Stomach (tissue), 9 donors: ENCODE data around the gene SARDH. TPM values are rescaled to one million over a fixed set of nuclear protein-coding genes. Genes with fewer than 3 reads are reported as not detected.

Experiments used
- DNase-seq, 2 donors: peaks; one replicate each; pipeline versions ENCODE4 v3.0.0 to v3.0.0-alpha.2; 2013 to 2019
- H3K27ac ChIP-seq, 5 donors: fragments of 200-600 bp in 4 of 5; sonication (generic) in 4 of 5; one replicate each; pipeline ENCODE4 v1.5.1; 2013 to 2019; ENCODE audit warnings: mild to moderate bottlenecking in 1 of 5, moderate library complexity in 1 of 5
- H3K27me3 ChIP-seq, 3 donors: fragments of 200-600 bp; sonication (generic); one replicate each; pipeline ENCODE4 v1.5.1; 2017 to 2019; ENCODE audit warnings: mixed run types in 1 of 3
- H3K36me3 ChIP-seq, 4 donors: fragments of 200-600 bp; sonication (generic); 1 replicate in 3 of 4; 2 replicates in 1 of 4; pipeline ENCODE4 v1.5.1; 2016 to 2019
- H3K4me1 ChIP-seq, 4 donors: fragments of 200-600 bp; sonication (generic); one replicate each; pipeline ENCODE4 v1.5.1; 2016 to 2019
- H3K4me3 ChIP-seq, 4 donors: fragments of 200-600 bp; sonication (generic) in 3 of 4; one replicate each; pipeline ENCODE4 v1.5.1; 2016 to 2019; ENCODE audit warnings: mild to moderate bottlenecking in 1 of 4
- H3K9me3 ChIP-seq, 4 donors: fragments of 200-600 bp; sonication (generic); one replicate each; pipeline ENCODE4 v1.5.1; 2016 to 2019
- EP300 ChIP-seq: sonication (generic); formaldehyde crosslinking; IDR thresholded peaks from one replicate; pipeline ENCODE4 v1.6.1; 2017; ENCODE audit warnings: antibody characterized with exemption
- POLR2A ChIP-seq, 4 donors: fragments of 450-650 bp; IDR thresholded peaks; one replicate each; pipeline ENCODE4 v1.6.1; 2016; ENCODE audit warnings: antibody characterized with exemption in 4 of 4, control low read depth in 2 of 4, mild to moderate bottlenecking in 1 of 4, moderate library complexity in 1 of 4
- POLR2AphosphoS5 ChIP-seq, 3 donors: sonication (generic); formaldehyde crosslinking; IDR thresholded peaks; one replicate each; pipeline ENCODE4 v1.6.1; 2016; ENCODE audit warnings: antibody characterized with exemption in 3 of 3
- WGBS, 5 donors: extraction: QIAGEN DNeasy Blood & Tissue Kit in 3 of 5; methylation state at CpG; one replicate each; pipeline versions ENCODE4 v1.1.5 to v1.1.7; 2013 to 2018; 5-methylcytosine and 5-hydroxymethylcytosine counted together
- intact Hi-C: fragments of 100-400 bp; cut with DNase I; formaldehyde crosslinking; loops from one replicate; pipeline ENCODE4 v1.15.1; 2023; ENCODE audit warnings: low total_unique reads
- polyA plus RNA-seq, 3 donors: library from polyadenylated mRNA; stranded (reverse); fragments of 200-250 nt; gene quantifications; one replicate each; pipeline ENCODE4 v1.2.3, GENCODE V29; 2013
- total RNA-seq, 5 donors: library from RNA; depleted of rRNA; stranded (reverse); fragments of >200 nt; gene quantifications; one replicate each; pipeline versions ENCODE4 v1.1.0 to v1.2.3, GENCODE V29; 2014 to 2016
- TF ChIP-seq, protein P1 (sequence below), 7 experiments: fragments of 450-650 bp in 4 of 7; fragments of 200-600 bp in 3 of 7; sonication (generic) in 3 of 7; IDR thresholded peaks; one replicate each; pipeline ENCODE4 v1.5.1; 2016 to 2019; ENCODE audit warnings: antibody characterized with exemption in 7 of 7, control low read depth in 2 of 7, mild to moderate bottlenecking in 1 of 7
- donor health status: healthy with polysubstance abuse.
- donor health status: Bipolar disorder and iron deficiency.
- donor health status: healthy.

The SARDH gene
- total and polyA plus RNA-seq, 8 donors, result 0.76 to 15.2 (median 2.6) TPM; not detected in 1

- Histone ChIP-seq H3K9me3 (no peaks in the 10 kb centered on the region), H3K4me3 (no peak overlapping the region), H3K27me3 (peaks cover 0 to 63% (median 24%) of the 10 kb centered on the region in 3 donors), H3K4me1 (no peaks in the 10 kb centered on the region), H3K27ac (no peak overlapping the region), H3K36me3 (no peaks in the 10 kb centered on the region)
- TF ChIP-seq EP300, result no peak
- TF ChIP-seq POLR2A (IDR thresholded peaks at IDR 0.05), result no peak
- TF ChIP-seq, protein P1, sequence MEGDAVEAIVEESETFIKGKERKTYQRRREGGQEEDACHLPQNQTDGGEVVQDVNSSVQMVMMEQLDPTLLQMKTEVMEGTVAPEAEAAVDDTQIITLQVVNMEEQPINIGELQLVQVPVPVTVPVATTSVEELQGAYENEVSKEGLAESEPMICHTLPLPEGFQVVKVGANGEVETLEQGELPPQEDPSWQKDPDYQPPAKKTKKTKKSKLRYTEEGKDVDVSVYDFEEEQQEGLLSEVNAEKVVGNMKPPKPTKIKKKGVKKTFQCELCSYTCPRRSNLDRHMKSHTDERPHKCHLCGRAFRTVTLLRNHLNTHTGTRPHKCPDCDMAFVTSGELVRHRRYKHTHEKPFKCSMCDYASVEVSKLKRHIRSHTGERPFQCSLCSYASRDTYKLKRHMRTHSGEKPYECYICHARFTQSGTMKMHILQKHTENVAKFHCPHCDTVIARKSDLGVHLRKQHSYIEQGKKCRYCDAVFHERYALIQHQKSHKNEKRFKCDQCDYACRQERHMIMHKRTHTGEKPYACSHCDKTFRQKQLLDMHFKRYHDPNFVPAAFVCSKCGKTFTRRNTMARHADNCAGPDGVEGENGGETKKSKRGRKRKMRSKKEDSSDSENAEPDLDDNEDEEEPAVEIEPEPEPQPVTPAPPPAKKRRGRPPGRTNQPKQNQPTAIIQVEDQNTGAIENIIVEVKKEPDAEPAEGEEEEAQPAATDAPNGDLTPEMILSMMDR (IDR thresholded peaks at IDR 0.05), result no peak
- no peak for TF ChIP-seq POLR2AphosphoS5 (IDR thresholded peaks at IDR 0.05)
- intact Hi-C loops, result no loop called here
- no peak for DNase-seq
- WGBS, 5 donors, result 78 to 84% (median 82%) methylated on average over 20 to 25 of the region's 25 CpGs
Observed at GRCh38 chr9:133647765-133648469, 90.2 kb downstream of the SARDH start.

DNA sequence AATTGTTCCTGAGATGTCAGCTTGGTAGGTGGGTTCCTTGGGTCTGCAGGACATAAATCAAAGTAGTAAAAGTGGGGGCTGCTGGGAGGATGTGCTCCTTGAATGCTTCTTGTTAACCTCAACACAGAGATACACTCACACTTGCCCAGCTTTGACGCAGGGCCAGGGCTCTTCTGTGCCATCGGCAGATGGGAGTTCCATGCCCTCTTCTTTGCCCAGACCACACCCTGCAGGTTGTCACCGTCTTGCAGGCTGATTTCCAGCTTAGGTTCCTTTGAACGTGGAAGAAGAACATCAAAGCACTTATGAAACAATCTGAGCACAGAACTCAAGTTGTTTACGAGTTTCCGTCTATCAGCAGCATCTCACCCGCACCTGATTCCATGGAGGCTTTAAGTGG is 91.0 kb downstream of the SARDH start:
- no peak for DNase-seq
- H3K9me3 ChIP-seq, result no peaks in the 10 kb centered on the region
- no peaks in the 10 kb centered on the region for H3K36me3 ChIP-seq
- H3K4me1 ChIP-seq, result no peaks in the 10 kb centered on the region
- TF ChIP-seq, protein P1 (IDR thresholded peaks at IDR 0.05), result no peak
- TF ChIP-seq POLR2A (IDR thresholded peaks at IDR 0.05), result no peak
- TF ChIP-seq EP300, result no peak
- no peak for TF ChIP-seq POLR2AphosphoS5 (IDR thresholded peaks at IDR 0.05)
- no peak overlapping the region for H3K27ac ChIP-seq
- H3K4me3 ChIP-seq, result no peak overlapping the region
- H3K27me3 ChIP-seq, result peaks cover 0 to 60% (median 18%) of the 10 kb centered on the region in 3 donors
- 51 to 67% (median 57%) methylated on average over 7 of the region's 7 CpGs for WGBS, 5 donors
- intact Hi-C loops, result no loop called here

DNA sequence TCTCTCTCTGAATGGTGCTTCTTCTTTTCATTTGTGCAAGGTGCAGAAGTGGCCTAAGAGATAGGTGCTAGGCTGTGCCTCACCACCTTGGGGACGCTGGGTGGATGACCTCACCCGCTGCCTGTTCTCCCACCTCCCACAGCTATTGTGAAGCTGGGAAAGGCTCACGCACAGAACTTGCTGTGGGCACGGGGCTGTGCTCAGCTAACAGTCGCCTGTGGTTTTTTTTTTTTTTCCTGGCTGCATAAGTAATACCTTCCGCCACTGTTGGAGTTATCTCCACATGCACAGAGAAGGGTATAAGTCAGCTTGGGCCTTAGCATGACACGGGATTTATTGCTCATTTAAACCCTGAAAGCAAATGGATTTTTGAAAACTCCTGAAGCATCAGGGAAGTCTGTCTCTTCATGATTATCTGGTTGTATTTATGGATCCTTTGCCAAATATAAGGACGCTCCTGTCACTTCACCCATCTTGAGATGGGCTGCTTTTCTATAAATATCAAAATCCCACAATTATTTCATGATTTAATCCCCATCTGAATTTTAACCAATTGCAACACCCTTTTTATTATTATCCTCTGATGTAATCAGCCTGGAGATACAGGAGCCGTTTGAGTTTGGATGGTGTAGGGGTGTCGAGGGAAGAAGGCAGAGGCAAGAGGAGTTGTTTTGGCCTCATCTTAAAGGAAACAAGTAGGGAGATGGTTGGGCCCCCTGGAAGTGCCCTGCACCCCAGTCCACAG is 93.0 kb downstream of the SARDH start:
- TF ChIP-seq EP300 (no peak), POLR2A (IDR thresholded peaks at IDR 0.05) (no peak), POLR2AphosphoS5 (IDR thresholded peaks at IDR 0.05) (no peak)
- TF ChIP-seq, protein P1 (IDR thresholded peaks at IDR 0.05), result no peak
- H3K9me3 ChIP-seq, result no peaks in the 10 kb centered on the region
- intact Hi-C loops, result no loop called here
- H3K36me3 ChIP-seq, result no peaks in the 10 kb centered on the region
- H3K27me3 ChIP-seq, result peaks cover 0 to 57% (median 13%) of the 10 kb centered on the region in 3 donors
- no peak overlapping the region for H3K4me3 ChIP-seq
- 47 to 49% (median 48%) methylated on average over 10 of the region's 10 CpGs for WGBS, 5 donors
- no peak for DNase-seq
- H3K27ac ChIP-seq, result no peak overlapping the region
- no peaks in the 10 kb centered on the region for H3K4me1 ChIP-seq

DNA sequence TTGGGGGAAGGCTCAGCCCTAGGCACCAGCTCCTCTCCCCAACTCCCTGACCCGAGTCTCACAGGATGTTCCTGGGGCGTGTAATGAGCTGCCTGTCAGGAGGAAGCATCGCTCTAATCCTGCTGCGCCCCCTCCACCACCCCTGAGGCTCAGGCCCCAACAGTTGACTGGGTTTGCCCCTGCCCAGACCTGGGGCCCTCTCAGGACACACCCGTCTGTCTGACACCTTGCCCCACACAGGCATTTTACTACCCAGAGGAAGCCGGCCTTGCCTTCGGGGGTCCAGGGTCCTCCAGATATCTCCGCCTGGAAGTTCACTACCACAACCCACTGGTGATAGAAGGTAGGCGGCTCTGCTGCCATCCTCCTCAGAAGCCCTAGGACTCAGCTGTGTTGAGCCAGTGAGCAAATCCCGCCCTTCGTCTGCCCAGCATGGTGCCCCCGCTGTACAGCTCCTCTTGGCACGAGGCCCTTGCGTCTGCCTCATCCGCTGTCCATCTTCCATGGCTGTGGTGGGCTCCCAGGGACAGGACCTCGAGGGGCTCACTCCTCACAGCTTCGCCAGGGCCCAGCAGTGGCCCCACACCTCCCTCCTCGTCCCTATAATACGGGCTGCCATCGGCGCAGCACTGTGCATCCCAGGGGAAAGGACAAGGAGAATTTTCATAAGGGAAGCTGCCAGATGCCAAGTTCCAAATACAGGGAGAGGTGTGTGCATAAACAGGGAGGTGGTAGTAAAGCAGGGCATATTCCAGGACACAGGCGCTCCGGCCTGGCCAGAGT is 94.0 kb downstream of the SARDH start:
- 77 to 89% (median 81%) methylated on average over 20 to 23 of the region's 23 CpGs for WGBS, 5 donors
- no peak for DNase-seq
- no peaks in the 10 kb centered on the region for H3K4me1 ChIP-seq
- no peak overlapping the region for H3K27ac ChIP-seq
- H3K4me3 ChIP-seq, result no peak overlapping the region
- no peaks in the 10 kb centered on the region for H3K9me3 ChIP-seq
- no peaks in the 10 kb centered on the region for H3K36me3 ChIP-seq
- intact Hi-C loops, result no loop called here
- no peak for TF ChIP-seq EP300
- TF ChIP-seq, protein P1 (IDR thresholded peaks at IDR 0.05), result no peak
- H3K27me3 ChIP-seq, result peaks cover 0 to 48% (median 4%) of the 10 kb centered on the region in 3 donors
